Karpas-422 (cell line): ENCODE data around the gene FAXDC2. TPM values are rescaled to one million over a fixed set of nuclear protein-coding genes. Genes with fewer than 3 reads are reported as not detected.

ENCODE experiments used
- DNase-seq: peaks from one replicate; pipeline ENCODE4 v3.0.0-alpha.2; 2015
- H2AFZ ChIP-seq: fragments of 200-600 bp; sonication (generic); 2 replicates; pipeline ENCODE4 v1.6.1; 2014; ENCODE audit warnings: antibody characterized with exemption, low read length, mixed read lengths
- H3K27ac ChIP-seq: fragments of 200-600 bp; sonication (generic); 2 replicates; pipeline ENCODE4 v1.5.1; 2014; ENCODE audit warnings: mild to moderate bottlenecking, low read length, moderate library complexity
- H3K27me3 ChIP-seq: fragments of 200-600 bp; sonication (generic); 2 replicates; pipeline ENCODE4 v1.6.1; 2014; ENCODE audit warnings: low read length, mixed read lengths
- H3K36me3 ChIP-seq: fragments of 200-600 bp; sonication (generic); 2 replicates; pipeline ENCODE4 v1.6.1; 2014; ENCODE audit warnings: low read length, mixed read lengths; ENCODE audit not compliant: insufficient read depth
- H3K4me1 ChIP-seq: fragments of 200-600 bp; sonication (generic); 2 replicates; pipeline ENCODE4 v1.6.1; 2014; ENCODE audit warnings: mild to moderate bottlenecking, low read length, mixed read lengths
- H3K4me2 ChIP-seq: fragments of 200-600 bp; sonication (generic); 2 replicates; pipeline ENCODE4 v1.6.1; 2014; ENCODE audit warnings: low read length, low read depth, mild to moderate bottlenecking; ENCODE audit not compliant: poor library complexity, severe bottlenecking
- H3K4me3 ChIP-seq: fragments of 200-600 bp; sonication (generic); 2 replicates; pipeline ENCODE4 v1.5.1; 2014; ENCODE audit warnings: mild to moderate bottlenecking, antibody characterized with exemption, low read length, mixed read lengths
- H3K79me2 ChIP-seq: fragments of 200-600 bp; sonication (generic); 2 replicates; pipeline ENCODE4 v1.6.1; 2014; ENCODE audit warnings: mild to moderate bottlenecking, low read length, mixed read lengths
- H3K9ac ChIP-seq: fragments of 200-600 bp; sonication (generic); 2 replicates; pipeline ENCODE4 v1.6.0; 2014; ENCODE audit warnings: low read length
- H3K9me2 ChIP-seq: fragments of 200-600 bp; sonication (generic), shearing (Covaris generic); replicated peaks from 2 replicates; pipeline ENCODE4 v1.6.0; 2014; ENCODE audit warnings: mild to moderate bottlenecking, low read length, moderate library complexity; ENCODE audit not compliant: insufficient read depth
- H3K9me3 ChIP-seq: fragments of 300-700, 200-600 bp; sonication (generic); 2 replicates; pipeline ENCODE4 v1.6.1; 2014; ENCODE audit warnings: low read length, mixed read lengths
- H4K20me1 ChIP-seq: fragments of 200-600 bp; sonication (generic); 2 replicates; pipeline ENCODE4 v1.6.1; 2014; ENCODE audit warnings: mild to moderate bottlenecking, antibody characterized with exemption, low read length, low read depth; ENCODE audit not compliant: insufficient read depth
- total RNA-seq: library from RNA; depleted of rRNA; stranded (reverse); fragments of >200 nt; shearing (Covaris generic); gene quantifications from 2 replicates; pipeline ENCODE4 v1.2.3, GENCODE V29; 2014; ENCODE audit warnings: low replicate concordance

Gene FAXDC2
- total RNA-seq, 1 experiment from 2014 or later, result not detected

GRCh38 chr5:154892369-154892771, 42.0 kb upstream of the FAXDC2 start:
- no peak for DNase-seq
- Histone ChIP-seq H3K9me3 (no peaks in the 10 kb centered on the region), H2AFZ (no peak overlapping the region), H3K79me2 (no peaks in the 10 kb centered on the region), H3K9me2 (no peaks in the 10 kb centered on the region), H3K36me3 (peaks cover 67% of the 10 kb centered on the region), H3K9ac (no peak overlapping the region), H4K20me1 (no peaks in the 10 kb centered on the region), H3K27ac (no peak overlapping the region), H3K4me3 (no peak overlapping the region), H3K27me3 (no peaks in the 10 kb centered on the region), H3K4me2 (no peak overlapping the region), H3K4me1 (no peaks in the 10 kb centered on the region)

GRCh38 chr5:154885439-154885838, 35.0 kb upstream of the FAXDC2 start:
- H3K27ac ChIP-seq, result no peak overlapping the region

DNA sequence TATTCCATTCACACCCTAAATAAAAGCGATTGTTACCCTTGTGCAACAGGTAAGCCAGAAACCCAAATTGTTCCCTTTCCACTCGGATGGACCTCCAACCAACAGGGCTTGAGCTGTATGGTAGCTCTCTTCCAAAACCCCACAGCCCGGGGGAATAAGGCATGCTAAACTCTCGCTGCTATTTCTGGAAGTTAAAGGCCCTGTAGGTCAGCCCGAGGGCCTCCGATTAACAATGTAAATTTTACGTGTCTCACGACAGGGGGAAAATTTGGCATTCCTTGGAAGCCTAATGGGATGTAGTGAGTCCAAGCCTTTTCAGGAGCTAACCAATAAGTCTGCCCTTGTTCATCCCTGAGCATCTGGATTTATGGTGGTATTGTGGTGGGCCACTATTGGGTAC, 34.0 kb upstream of the FAXDC2 start:
- Histone ChIP-seq H3K9me3 (peaks cover 10% of the 10 kb centered on the region), H4K20me1 (no peaks in the 10 kb centered on the region), H3K4me2 (no peak overlapping the region), H3K9ac (no peak overlapping the region), H3K27ac (no peak overlapping the region), H3K79me2 (no peaks in the 10 kb centered on the region), H2AFZ (no peak overlapping the region), H3K4me3 (no peak overlapping the region), H3K27me3 (no peaks in the 10 kb centered on the region), H3K9me2 (no peaks in the 10 kb centered on the region), H3K36me3 (peaks cover 61% of the 10 kb centered on the region), H3K4me1 (no peaks in the 10 kb centered on the region)
- no peak for DNase-seq

More at GRCh38 chr5:154885439-154885838, 35.0 kb upstream of the FAXDC2 start:
- Histone ChIP-seq H3K9ac (no peak overlapping the region), H3K4me3 (no peak overlapping the region), H3K36me3 (peaks cover 62% of the 10 kb centered on the region), H3K4me1 (no peaks in the 10 kb centered on the region), H3K9me2 (no peaks in the 10 kb centered on the region), H3K9me3 (peaks cover 10% of the 10 kb centered on the region), H3K79me2 (no peaks in the 10 kb centered on the region), H4K20me1 (no peaks in the 10 kb centered on the region), H3K27me3 (no peaks in the 10 kb centered on the region), H2AFZ (no peak overlapping the region), H3K4me2 (no peak overlapping the region)
- no peak for DNase-seq

DNA sequence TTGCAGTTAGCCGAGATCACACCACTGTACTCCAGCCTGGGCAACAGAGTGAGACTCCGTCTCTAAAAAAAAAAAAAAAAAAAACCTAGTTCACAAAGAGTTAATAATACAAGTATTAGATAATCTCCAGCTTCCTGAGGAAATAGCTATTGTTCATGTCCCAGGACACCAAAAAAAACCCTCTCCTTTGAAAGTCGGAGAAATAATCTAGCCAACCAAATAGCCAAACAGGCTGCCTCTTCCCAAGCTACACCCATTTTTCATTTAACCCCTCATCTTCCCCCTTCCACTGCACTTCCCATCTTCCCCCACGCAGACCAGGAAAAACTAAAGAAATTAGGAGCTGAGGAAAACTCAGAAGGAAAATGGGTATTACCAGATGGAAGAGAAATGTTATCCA, 31.6 kb upstream of the FAXDC2 start:
- peaks cover 17% of the 10 kb centered on the region for H3K9me3 ChIP-seq
- peaks cover 56% of the 10 kb centered on the region for H3K36me3 ChIP-seq
- no peaks in the 10 kb centered on the region for H3K27me3 ChIP-seq
- no peak overlapping the region for H3K4me3 ChIP-seq
- H3K9me2 ChIP-seq, result no peaks in the 10 kb centered on the region
- H3K4me2 ChIP-seq, result no peak overlapping the region
- no peak overlapping the region for H3K27ac ChIP-seq
- no peak for DNase-seq
- no peaks in the 10 kb centered on the region for H3K79me2 ChIP-seq
- H4K20me1 ChIP-seq, result no peaks in the 10 kb centered on the region
- H3K4me1 ChIP-seq, result no peaks in the 10 kb centered on the region
- no peak overlapping the region for H3K9ac ChIP-seq
- H2AFZ ChIP-seq, result no peak overlapping the region

GRCh38 chr5:154878642-154879335, 28.4 kb upstream of the FAXDC2 start:
- Histone ChIP-seq H3K27ac (no peak overlapping the region), H3K27me3 (no peaks in the 10 kb centered on the region), H3K4me2 (no peak overlapping the region), H4K20me1 (no peaks in the 10 kb centered on the region), H3K4me3 (no peak overlapping the region), H3K9me2 (no peaks in the 10 kb centered on the region), H3K79me2 (no peaks in the 10 kb centered on the region), H3K4me1 (no peaks in the 10 kb centered on the region), H2AFZ (no peak overlapping the region), H3K9me3 (peaks cover 9% of the 10 kb centered on the region), H3K9ac (no peak overlapping the region), H3K36me3 (peaks cover 54% of the 10 kb centered on the region)
- peak; percentile 60 for DNase-seq

DNA sequence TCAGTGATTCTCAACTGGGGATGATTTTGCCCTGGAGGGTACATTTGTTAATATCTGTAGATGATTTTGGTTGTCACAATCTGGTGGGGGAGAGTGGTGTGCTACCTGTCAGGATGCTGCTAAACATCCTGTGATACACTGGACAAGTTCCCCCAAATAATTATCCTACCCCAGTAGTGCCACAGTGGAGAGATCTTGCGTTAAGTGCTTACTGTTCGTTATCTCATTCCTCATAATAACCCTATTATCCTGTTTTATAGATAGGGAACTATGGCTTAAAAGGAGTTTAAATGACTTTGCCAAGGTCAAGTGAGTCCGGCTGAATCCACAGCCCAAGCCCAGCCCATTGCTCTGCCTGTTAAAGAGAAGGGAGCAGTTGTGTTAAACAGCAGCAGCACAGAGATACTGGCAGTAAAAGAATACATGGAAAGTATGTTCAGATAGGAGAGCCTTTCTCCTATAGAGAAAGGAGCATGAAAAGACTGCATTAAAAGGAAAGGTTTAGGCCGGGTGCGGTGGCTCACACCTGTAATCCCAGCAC, 23.5 kb upstream of the FAXDC2 start:
- Histone ChIP-seq H3K27me3 (no peaks in the 10 kb centered on the region), H3K36me3 (peaks cover 67% of the 10 kb centered on the region), H2AFZ (no peak overlapping the region), H3K27ac (no peak overlapping the region), H3K4me1 (no peaks in the 10 kb centered on the region), H3K4me3 (no peak overlapping the region), H4K20me1 (no peaks in the 10 kb centered on the region), H3K79me2 (peaks cover 8% of the 10 kb centered on the region; the same call in 1 of the 2 replicates), H3K9ac (no peak overlapping the region), H3K9me3 (peaks cover 4% of the 10 kb centered on the region), H3K9me2 (no peaks in the 10 kb centered on the region), H3K4me2 (no peak overlapping the region)
- DNase-seq, result no peak

GRCh38 chr5:154871734-154872133, 21.3 kb upstream of the FAXDC2 start:
- Histone ChIP-seq H3K9me3 (no peaks in the 10 kb centered on the region), H3K36me3 (peaks cover 67% of the 10 kb centered on the region), H2AFZ (no peak overlapping the region), H3K9me2 (no peaks in the 10 kb centered on the region), H4K20me1 (no peaks in the 10 kb centered on the region), H3K9ac (no peak overlapping the region), H3K4me2 (no peak overlapping the region), H3K27ac (no peak overlapping the region), H3K79me2 (peaks cover 20% of the 10 kb centered on the region), H3K27me3 (no peaks in the 10 kb centered on the region), H3K4me3 (no peak overlapping the region), H3K4me1 (no peaks in the 10 kb centered on the region)
- DNase-seq, result no peak

DNA sequence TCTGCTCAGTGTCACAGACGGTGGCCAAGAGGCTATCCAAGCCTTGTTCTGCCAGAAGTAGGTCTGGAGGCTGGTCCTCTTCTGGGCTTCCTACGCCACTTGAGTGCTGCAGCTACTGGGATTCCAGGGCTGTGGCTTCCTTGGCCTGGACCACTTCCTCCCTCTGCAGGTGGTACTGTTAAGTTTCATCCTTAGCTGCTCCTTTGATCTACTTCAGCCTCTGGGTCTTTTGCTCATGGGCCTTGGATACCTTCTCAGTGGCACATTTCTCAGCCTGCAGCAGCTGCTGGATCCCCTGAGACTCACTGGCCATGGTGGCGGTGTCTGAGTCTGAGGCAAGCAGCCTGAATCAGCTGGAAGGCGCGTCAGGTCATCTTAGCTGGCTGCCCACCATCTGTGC, 18.3 kb upstream of the FAXDC2 start:
- Histone ChIP-seq H3K79me2 (peaks cover 50% of the 10 kb centered on the region), H4K20me1 (no peaks in the 10 kb centered on the region)

More for the DNA sequence above, 18.3 kb upstream of the FAXDC2 start:
- no peak overlapping the region for H3K4me2 ChIP-seq
- H2AFZ ChIP-seq, result no peak overlapping the region
- no peak overlapping the region for H3K4me3 ChIP-seq
- H3K27me3 ChIP-seq, result no peaks in the 10 kb centered on the region
- H3K4me1 ChIP-seq, result 0 out of 2 replicates have a peak, but pooled peaks cover 3% of the 10 kb centered on the region
- no peak overlapping the region for H3K9ac ChIP-seq
- H3K9me2 ChIP-seq, result no peaks in the 10 kb centered on the region
- no peaks in the 10 kb centered on the region for H3K9me3 ChIP-seq
- peaks cover 62% of the 10 kb centered on the region for H3K36me3 ChIP-seq
- no peak for DNase-seq
- H3K27ac ChIP-seq, result no peak overlapping the region
